ENCODE results near the gene AP3B1. TPM values are rescaled to one million over a fixed set of nuclear protein-coding genes. Genes with fewer than 3 reads are reported as not detected.

The AP3B1 gene
- total and polyA plus RNA-seq, 4 donors: 24.7 to 46.4 (median 35.9) TPM

DNA sequence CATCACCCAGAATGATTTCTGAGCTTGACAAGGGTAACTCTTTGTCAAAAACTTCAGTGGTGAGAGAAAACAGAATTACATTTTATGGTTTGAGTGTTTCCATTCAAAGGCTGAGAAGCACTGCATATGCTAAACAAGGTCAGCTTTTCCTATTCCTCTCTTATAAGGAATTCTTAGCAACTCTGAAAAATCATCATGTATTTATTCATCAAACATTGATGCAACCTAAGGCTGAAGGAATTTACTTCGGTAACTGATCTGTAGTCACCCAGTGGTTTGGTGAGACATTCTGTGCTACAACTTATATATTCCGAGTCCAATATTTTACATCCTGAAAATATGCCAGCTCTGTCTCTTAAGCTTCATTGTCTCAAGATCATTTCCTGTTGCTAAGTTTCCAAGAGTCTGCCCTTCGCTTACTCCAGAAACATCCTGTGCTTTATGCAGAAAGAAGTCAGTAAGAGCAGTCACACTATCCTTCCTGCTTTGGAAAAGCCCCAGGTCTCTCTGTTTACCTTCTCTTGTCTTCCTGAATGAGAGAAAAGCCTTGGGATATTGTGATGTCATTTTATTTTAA lies 341.8 kb downstream of the AP3B1 start:
- 83% methylated on average over 2 of the region's 3 CpGs for WGBS (ENCODE audit: insufficient coverage)
- Histone ChIP-seq H3K4me1 (ENCODE audit: control insufficient read depth, insufficient read depth, low read length) (peaks cover 5% of the 10 kb centered on the region), H3K4me3 (ENCODE audit: low read depth, low read length) (no peak overlapping the region), H3K36me3 (ENCODE audit: control insufficient read depth, insufficient read depth, low read length) (no peaks in the 10 kb centered on the region), H3K27ac (ENCODE audit: low read depth, low read length) (no peak overlapping the region), H3K9me3 (ENCODE audit: control insufficient read depth, insufficient read depth, low read length) (no peaks in the 10 kb centered on the region), H3K27me3 (ENCODE audit: control insufficient read depth, insufficient read depth, low read length) (peaks cover 25% of the 10 kb centered on the region)
- no peak for DNase-seq (ENCODE audit: low read depth in 4 of 6, low spot score in 6 of 6)

Small RNA genes lying within 50 kb of the gene (small RNA-seq; reads per million reads assigned to genes)
- gene RF00019 (ENCODE audit: low replicate concordance) (not detected), gene RNU6-183P (ENCODE audit: low replicate concordance) (not detected)

Other genes with a start within 250 kb of the AP3B1 start
- gene SCAMP1, start 65.9 kb upstream of the AP3B1 start, total RNA-seq: 100 to 1,000 TPM in 1 of 2 donors, 10 to 100 TPM in 1; 81.2 to 198 TPM
- gene SCAMP1, start 65.9 kb upstream of the AP3B1 start, polyA plus RNA-seq (ENCODE audit: insufficient read length in 2 of 2): 100 to 1,000 TPM in 1 of 2 donors, 10 to 100 TPM in 1; 82.1 to 105 TPM

Measured in spinal cord (tissue), 10 donors.